H1 (cell line): ENCODE data around the gene RPL39L. TPM values are rescaled to one million over a fixed set of nuclear protein-coding genes. Genes with fewer than 3 reads are reported as not detected.

Experiments used
- CTCF ChIA-PET: fragments of 300-600 bp; sonication (Branson Sonifier 250); formaldehyde crosslinking; loops from one replicate; lab custom pipeline; 2021; ENCODE audit not compliant: partially characterized antibody; lab: Charles Lee
- POLR2A ChIA-PET: fragments of 300-600 bp; sonication (Branson Sonifier 250); formaldehyde crosslinking; loops from one replicate; lab custom pipeline; 2021; ENCODE audit warnings: inconsistent platforms; ENCODE audit not compliant: partially characterized antibody; lab: Charles Lee
- DNase-seq, 2 experiments: peaks; one replicate each; pipeline versions ENCODE4 v3.0.0 to v3.0.0-alpha.2; 2010 to 2022; ENCODE audit warnings: low spot score in 2 of 2, low read depth in 1 of 2, mixed read lengths in 1 of 2
- FAIRE-seq: peaks from 2 replicates; lab custom pipeline; 2011; peaks lifted over from hg19 to GRCh38; lab: Jason Lieb, UNC
- H2AFZ ChIP-seq: 2 replicates; pipeline ENCODE4 v1.8.1; 2012; ENCODE audit warnings: low read length, inconsistent platforms
- H2AK5ac ChIP-seq: 2 replicates; pipeline ENCODE4 v1.6.1; 2013; ENCODE audit warnings: low read depth, low read length
- H2BK120ac ChIP-seq: replicated peaks from 2 replicates; pipeline ENCODE3; 2013; ENCODE audit warnings: low read depth, low read length, inconsistent platforms
- H2BK12ac ChIP-seq: 2 replicates; pipeline ENCODE4 v1.6.1; 2013; ENCODE audit warnings: low read depth, low read length
- H2BK15ac ChIP-seq: 2 replicates; pipeline ENCODE4 v1.6.1; 2013; ENCODE audit warnings: low read length
- H2BK20ac ChIP-seq: 2 replicates; pipeline ENCODE4 v1.6.1; 2013; ENCODE audit warnings: low read length
- H2BK5ac ChIP-seq: 2 replicates; pipeline ENCODE4 v1.6.1; 2013; ENCODE audit warnings: low read depth, low read length
- H3K14ac ChIP-seq: 2 replicates; pipeline ENCODE4 v1.6.1; 2013; ENCODE audit warnings: inconsistent platforms; ENCODE audit not compliant: insufficient read length
- H3K18ac ChIP-seq: 2 replicates; pipeline ENCODE4 v1.6.1; 2013; ENCODE audit warnings: low read length; ENCODE audit errors: extremely low read depth
- H3K23ac ChIP-seq: 2 replicates; pipeline ENCODE4 v1.6.1; 2013; ENCODE audit warnings: inconsistent platforms; ENCODE audit not compliant: insufficient read length
- H3K23me2 ChIP-seq: 2 replicates; pipeline ENCODE4 v1.6.1; 2013; ENCODE audit warnings: low read depth, low read length
- H3K27ac ChIP-seq: 2 replicates; pipeline ENCODE4 v1.6.1; 2011; ENCODE audit warnings: low read depth, low read length, inconsistent platforms
- H3K27me3 ChIP-seq, 4 experiments: replicated peaks in 1 of 4; 1 replicate in 1 of 4; 2 replicates in 3 of 4; pipeline versions ENCODE4 v1.6.1 to v1.8.1; 2011 to 2013; ENCODE audit warnings: low read length in 3 of 4, mild to moderate bottlenecking in 3 of 4, inconsistent platforms in 2 of 4, mixed read lengths in 2 of 4, moderate library complexity in 1 of 4; ENCODE audit not compliant: control insufficient read depth in 3 of 4, insufficient read depth in 3 of 4; ENCODE audit errors: extremely low read depth in 1 of 4
- H3K36me3 ChIP-seq, 4 experiments: 2 replicates each; pipeline versions ENCODE4 v1.6.1 to v1.8.1; 2011 to 2013; ENCODE audit warnings: mild to moderate bottlenecking in 4 of 4, low read length in 3 of 4, moderate library complexity in 2 of 4, control low read depth in 1 of 4, inconsistent platforms in 1 of 4; ENCODE audit not compliant: insufficient read depth in 4 of 4, control insufficient read depth in 2 of 4
- H3K4ac ChIP-seq: replicated peaks from 2 replicates; pipeline ENCODE3; 2013; ENCODE audit warnings: low read length, low read depth, mixed read lengths, inconsistent platforms; ENCODE audit not compliant: insufficient read length
- H3K4me1 ChIP-seq, 4 experiments: replicated peaks in 1 of 4; 1 replicate in 1 of 4; 2 replicates in 3 of 4; pipeline versions ENCODE4 v1.6.1 to v1.8.1; 2011 to 2013; ENCODE audit warnings: low read length in 3 of 4, inconsistent platforms in 2 of 4, mixed read lengths in 1 of 4; ENCODE audit not compliant: insufficient read depth in 4 of 4, control insufficient read depth in 3 of 4
- H3K4me2 ChIP-seq, 2 experiments: 2 replicates each; pipeline versions ENCODE4 v1.6.1 to v1.8.1; 2011 to 2013; ENCODE audit warnings: low read depth in 2 of 2, low read length in 2 of 2, control low read depth in 1 of 2, inconsistent platforms in 1 of 2, mild to moderate bottlenecking in 1 of 2; ENCODE audit not compliant: insufficient read depth in 1 of 2
- H3K4me3 ChIP-seq, 4 experiments: fragments of 200-600, 300-600 bp in 1 of 4; sonication (generic), shearing (Covaris generic), sonication (Bioruptor Twin) in 1 of 4; 2 replicates each; pipeline versions ENCODE4 v1.5.1 to v1.8.1; 2011 to 2016; ENCODE audit warnings: low read length in 4 of 4, low read depth in 3 of 4, control low read depth in 2 of 4, inconsistent platforms in 2 of 4, mild to moderate bottlenecking in 2 of 4, mixed read lengths in 1 of 4, moderate library complexity in 1 of 4; ENCODE audit not compliant: insufficient read depth in 2 of 4; ENCODE audit errors: extremely low read depth in 1 of 4
- H3K56ac ChIP-seq: replicated peaks from 2 replicates; pipeline ENCODE3; 2013; ENCODE audit warnings: low read depth, mild to moderate bottlenecking, mixed read lengths, low read length, inconsistent platforms; ENCODE audit not compliant: insufficient read length
- H3K79me1 ChIP-seq: 2 replicates; pipeline ENCODE4 v1.6.1; 2013; ENCODE audit warnings: low read depth, low read length, control low read depth
- H3K79me2 ChIP-seq, 2 experiments: 2 replicates each; pipeline versions ENCODE4 v1.6.1 to v1.8.1; 2012 to 2013; ENCODE audit warnings: low read length in 2 of 2, mild to moderate bottlenecking in 2 of 2, inconsistent platforms in 1 of 2; ENCODE audit not compliant: insufficient read depth in 2 of 2, control insufficient read depth in 1 of 2
- H3K9ac ChIP-seq, 4 experiments: replicated peaks in 1 of 4; 1 replicate in 1 of 4; 2 replicates in 3 of 4; pipeline versions ENCODE4 v1.6.1 to v1.8.1; 2011 to 2013; ENCODE audit warnings: low read depth in 3 of 4, low read length in 3 of 4, control low read depth in 2 of 4, mild to moderate bottlenecking in 2 of 4, moderate library complexity in 2 of 4, inconsistent platforms in 1 of 4; ENCODE audit errors: extremely low read depth in 1 of 4
- H3K9me3 ChIP-seq, 2 experiments: 2 replicates each; pipeline versions ENCODE4 v1.6.1 to v1.8.1; 2012 to 2013; ENCODE audit warnings: mild to moderate bottlenecking in 2 of 2, moderate library complexity in 2 of 2, control low read depth in 1 of 2, inconsistent platforms in 1 of 2, low read depth in 1 of 2, low read length in 1 of 2, mixed read lengths in 1 of 2; ENCODE audit not compliant: insufficient read depth in 2 of 2
- H4K20me1 ChIP-seq, 2 experiments: replicated peaks in 1 of 2; 2 replicates each; pipeline versions ENCODE3 to v1.8.1; 2011 to 2013; ENCODE audit warnings: inconsistent platforms in 2 of 2, low read length in 2 of 2, mild to moderate bottlenecking in 1 of 2; ENCODE audit not compliant: insufficient read depth in 2 of 2, control insufficient read depth in 1 of 2
- H4K5ac ChIP-seq: 2 replicates; pipeline ENCODE4 v1.6.1; 2013; ENCODE audit warnings: low read length, low read depth, mixed read lengths, inconsistent platforms; ENCODE audit not compliant: insufficient read length
- H4K8ac ChIP-seq: 2 replicates; pipeline ENCODE4 v1.8.0; 2013; ENCODE audit warnings: mild to moderate bottlenecking, moderate library complexity, low read length, inconsistent platforms; ENCODE audit not compliant: insufficient read depth; ENCODE audit errors: extremely low read depth
- H4K91ac ChIP-seq: replicated peaks from 2 replicates; pipeline ENCODE3; 2013; ENCODE audit warnings: low read length, mixed read lengths, inconsistent platforms; ENCODE audit not compliant: insufficient read length
- BCL11A ChIP-seq, 2 experiments: IDR thresholded peaks; one replicate each; pipeline ENCODE4 v1.6.1; 2011; ENCODE audit warnings: low read depth in 2 of 2, low read length in 2 of 2, mild to moderate bottlenecking in 2 of 2
- HDAC2 ChIP-seq, 2 experiments: fragments of 300-600 bp in 1 of 2; sonication (generic) in 1 of 2; IDR thresholded peaks; 2 replicates each; pipeline ENCODE4 v1.6.1; 2011 to 2012; ENCODE audit warnings: low read depth in 2 of 2, low read length in 2 of 2, mild to moderate bottlenecking in 2 of 2, moderate library complexity in 2 of 2, borderline replicate concordance in 1 of 2, inconsistent platforms in 1 of 2
- MAFK ChIP-seq: IDR thresholded peaks from 2 replicates; pipeline ENCODE4 v1.6.1; 2012; ENCODE audit warnings: low read depth, mild to moderate bottlenecking, improper control_type of control experiment, low read length
- MAX ChIP-seq: IDR thresholded peaks from 2 replicates; pipeline ENCODE4 v1.6.1; 2012; ENCODE audit warnings: inconsistent platforms
- WGBS, 2 experiments: shearing (Covaris generic) in 1 of 2; methylation state at CpG; one replicate each; pipeline versions ENCODE4 v1.1.6 to v1.1.7; 2013 to 2015; ENCODE audit warnings: low lambda C conversion rate in 2 of 2, mixed read lengths in 2 of 2, inconsistent platforms in 1 of 2, low coverage in 1 of 2, missing lambda C conversion rate in 1 of 2; ENCODE audit not compliant: insufficient replicate concordance in 2 of 2, insufficient coverage in 1 of 2, insufficient read length in 1 of 2; ENCODE audit errors: extremely low coverage in 1 of 2, missing lambda C conversion rate in 1 of 2; 5-methylcytosine and 5-hydroxymethylcytosine counted together
- polyA plus RNA-seq, 7 experiments: library from polyadenylated mRNA; depleted of rRNA in 3 of 7; stranded (reverse) in 5 of 7; unstranded in 2 of 7; fragments of >200 nt in 5 of 7; fragments of 200-250 nt in 2 of 7; gene quantifications; 1 replicate in 5 of 7; 2 replicates in 1 of 7; 4 replicates in 1 of 7; pipeline versions ENCODE4 v1.2.1 to v1.2.3, GENCODE V29; 2011 to 2013; ENCODE audit warnings: missing spikeins in 2 of 7, mixed read lengths in 2 of 7
- total RNA-seq: library from RNA; stranded (reverse); fragmentation: NEBNext Ultra II Directional; extraction: Animal tissue kit (Norgen Biotek cat#: 25700); gene quantifications from 2 replicates; pipeline ENCODE4 v1.2.1, GENCODE V29; 2021

RPL39L gene
- total and polyA plus RNA-seq, 2 of the 8 experiments (the other 6 are each of a cell fraction or from before 2014, with no cell fraction given): 51.8 to 67.7 TPM

GRCh38 chr3:187112934-187113793 is 26.1 kb downstream of the RPL39L start:
- H2BK20ac ChIP-seq: no peak overlapping the region
- no peaks in the 10 kb centered on the region for H3K79me2 ChIP-seq
- no peak overlapping the region for H3K9ac ChIP-seq
- no peak overlapping the region for H3K56ac ChIP-seq
- DNase-seq (no peak), FAIRE-seq (peak; percentile 88)
- no peak overlapping the region for H2BK120ac ChIP-seq
- H2BK5ac ChIP-seq: no peak overlapping the region
- H2BK12ac ChIP-seq: no peak overlapping the region
- H3K18ac ChIP-seq: no peak overlapping the region
- H3K14ac ChIP-seq: no peak overlapping the region
- CTCF ChIA-PET: interaction anchor here (0.6 to 5.0 kb wide), 64 partner anchors 8 to 1170 kb away, joined by 3 to 45 read pairs (median 4); partner anchors contain the start of genes MASP1 and RPL39L
- no peaks in the 10 kb centered on the region for H3K4me1 ChIP-seq
- H3K23ac ChIP-seq: no peak overlapping the region
- no peaks in the 10 kb centered on the region for H3K27me3 ChIP-seq
- WGBS, 2 experiments: 45% methylated on average over 2 of the region's 2 CpGs; no CpG with 5 or more reads in 1 of the 2 experiments
- H3K23me2 ChIP-seq: no peaks in the 10 kb centered on the region
- H3K79me1 ChIP-seq: no peaks in the 10 kb centered on the region
- H3K27ac ChIP-seq: no peak overlapping the region
- no peak overlapping the region for H2AFZ ChIP-seq
- H3K4me2 ChIP-seq: no peak overlapping the region
- no peak overlapping the region for H4K5ac ChIP-seq
- no peak overlapping the region for H3K4me3 ChIP-seq
- H3K4ac ChIP-seq: no peak overlapping the region
- H4K91ac ChIP-seq: no peak overlapping the region
- no peaks in the 10 kb centered on the region for H3K9me3 ChIP-seq
- POLR2A ChIA-PET: interaction anchor here (0.8 to 2.0 kb wide), 4 partner anchors 8 to 61 kb away, joined by 3 to 5 read pairs (median 4); no protein-coding TSS in a partner anchor
- peaks cover 0 to 2% of the 10 kb centered on the region in 2 experiments for H4K20me1 ChIP-seq
- no peak overlapping the region for H4K8ac ChIP-seq
- H2BK15ac ChIP-seq: no peak overlapping the region
- H2AK5ac ChIP-seq: no peak overlapping the region
- no peaks in the 10 kb centered on the region for H3K36me3 ChIP-seq
- TF ChIP-seq MAFK (no peak), MAX (peak; percentile 83), BCL11A (IDR thresholded peaks at IDR 0.05; ENCODE audit: low read depth in 2 of 2, low read length in 2 of 2) (no peak), HDAC2 (IDR thresholded peaks at IDR 0.05; ENCODE audit: borderline replicate concordance in 1 of 2, low read depth in 2 of 2, low read length in 2 of 2) (no peak)
